ENCODE results near the gene KLHL2. TPM values are rescaled to one million over a fixed set of nuclear protein-coding genes. Genes with fewer than 3 reads are reported as not detected.

The KLHL2 gene
- total and polyA plus RNA-seq, 9 of the 15 experiments (the other 6 are each of a cell fraction or from before 2014, with no cell fraction given), result 2.5 to 11.3 (median 6.1) TPM

DNA sequence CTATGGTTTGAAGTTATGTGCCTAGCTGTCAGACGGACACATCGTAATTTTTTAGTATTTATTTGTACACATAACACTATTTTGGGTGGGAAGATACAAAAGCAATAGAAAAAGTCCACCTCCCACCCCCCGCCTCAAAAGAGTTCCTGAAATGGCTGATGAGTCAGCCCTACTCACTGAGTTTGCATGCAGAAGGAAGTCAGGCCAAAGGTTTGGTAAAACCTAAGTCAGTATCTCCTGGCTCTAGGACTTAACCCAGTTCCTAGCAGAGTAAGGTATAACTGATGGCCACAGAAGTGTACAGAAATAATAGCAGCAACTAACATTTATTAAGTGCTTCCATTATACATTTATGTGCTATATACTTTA is 2.9 kb upstream of the KLHL2 start (continued):
- TF ChIP-seq FOXJ2 (tag; IDR thresholded peaks at IDR 0.05) (no peak), JUND (IDR thresholded peaks at IDR 0.05; ENCODE audit: borderline replicate concordance, low read depth, low read length) (no peak), JUND (tag; IDR thresholded peaks at IDR 0.05; ENCODE audit: borderline replicate concordance, low read depth, low read length) (peak; percentile 20; the same call in 1 of the 3 replicates), NFE2 (IDR thresholded peaks at IDR 0.05; ENCODE audit: low read depth) (0 out of 2 replicates have a peak, but pooled peaks have one; percentile 4), MTA1 (IDR thresholded peaks at IDR 0.05; ENCODE audit: borderline replicate concordance) (no peak), JUN (IDR thresholded peaks at IDR 0.05; ENCODE audit: borderline replicate concordance, low read depth, low read length) (0 out of 2 replicates have a peak, but pooled peaks have one; percentile 31), JUN (CRISPR knock-in tag; IDR thresholded peaks at IDR 0.05; ENCODE audit: borderline replicate concordance) (no peak), FOSL1 (tag; conservative IDR thresholded peaks at IDR 0.05) (peak; percentile 52; the same call in 1 of the 2 replicates), ZNF444 (CRISPR knock-in tag; IDR thresholded peaks at IDR 0.05) (no peak)
- TF ChIP-seq, protein P1, sequence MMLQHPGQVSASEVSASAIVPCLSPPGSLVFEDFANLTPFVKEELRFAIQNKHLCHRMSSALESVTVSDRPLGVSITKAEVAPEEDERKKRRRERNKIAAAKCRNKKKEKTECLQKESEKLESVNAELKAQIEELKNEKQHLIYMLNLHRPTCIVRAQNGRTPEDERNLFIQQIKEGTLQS (IDR thresholded peaks at IDR 0.05), result peak; percentile 64
- TF ChIP-seq, protein P1 (CRISPR knock-in tag; conservative IDR thresholded peaks at IDR 0.05), result no peak

DNA sequence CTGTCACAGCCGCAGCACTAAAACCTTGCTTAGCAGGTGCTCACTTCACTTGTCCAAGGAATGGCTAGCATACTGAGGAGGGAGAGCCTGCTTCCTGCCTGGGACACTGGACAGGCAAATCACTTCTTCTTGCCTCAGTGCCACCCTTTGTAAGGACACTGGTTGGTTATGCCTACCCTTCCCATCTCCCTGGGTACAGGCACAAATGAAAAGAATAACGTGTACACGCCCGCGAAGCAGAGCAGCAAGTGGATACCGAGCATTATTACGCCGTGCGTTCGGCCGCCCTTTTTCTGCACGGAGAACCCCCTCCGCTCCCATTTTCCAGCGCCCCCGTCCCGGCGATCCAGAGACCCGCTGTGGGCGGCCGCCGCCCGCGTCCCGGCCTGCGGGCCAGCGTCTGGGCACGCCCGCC is 338 bp upstream of the KLHL2 start:
- ChIA-PET POLR2A (no interaction called here), CTCF (ENCODE audit: low intra/inter-chr PET ratio) (no interaction called here)
- ATAC-seq (peak; percentile 18), FAIRE-seq (no peak), DNase-seq (ENCODE audit: extremely low read depth in 1 of 4, low spot score in 3 of 4) (peak in 2 of 4 experiments; percentile 19 to 20)
- Histone ChIP-seq H3K79me2 (ENCODE audit: control insufficient read depth, insufficient read depth, low read length) (peaks cover 17% of the 10 kb centered on the region; the same call in 2 of the 3 replicates), H3K27ac (ENCODE audit: extremely low read depth, low read depth, low read length) (peak overlapping the region; percentile 32; the same call in 1 of the 3 replicates), H4K20me1 (replicated peaks; ENCODE audit: control insufficient read depth, insufficient read depth, low read length) (0 out of 2 replicates have a peak, but pooled peaks cover 4% of the 10 kb centered on the region), H3K4me2 (ENCODE audit: insufficient read depth, low read length) (peak overlapping the region; percentile 100), H3K36me3 (ENCODE audit: control insufficient read depth, insufficient read depth, low read length) (no peaks in the 10 kb centered on the region), H3K4me3 (peak overlapping the region; percentile 73), H3K4me1 (replicated peaks in 1 of 2; ENCODE audit: control insufficient read depth in 2 of 2, insufficient read depth in 2 of 2, low read length in 2 of 2) (peaks cover 17 to 19% of the 10 kb centered on the region in 2 experiments), H3K9ac (ENCODE audit: insufficient read depth in 1 of 2, low read depth in 2 of 2, low read length in 2 of 2) (peak overlapping the region; percentile 61 to 94), H3K9me1 (ENCODE audit: control insufficient read depth, insufficient read depth, low read length) (no peaks in the 10 kb centered on the region), H2AFZ (ENCODE audit: low read depth, low read length) (peak overlapping the region; percentile 99), H3K9me3 (replicated peaks; ENCODE audit: control insufficient read depth, insufficient read depth, low read depth, low read length) (no peaks in the 10 kb centered on the region), H3K27me3 (ENCODE audit: control insufficient read depth in 2 of 2, insufficient read depth in 2 of 2, low read length in 2 of 2) (peaks cover 0 to 14% of the 10 kb centered on the region in 2 experiments; a peak in 4 of 5 replicates)
- in situ Hi-C loops (cut with MboI) (loop anchor here (5.0 kb wide), 1 partner anchor 120 kb away; the partner anchor contains the start of gene MSMO1), intact Hi-C loops (cut with micrococcal nuclease) (loop anchor here (10.0 kb wide), 1 partner anchor 258 kb away; no protein-coding TSS in a partner anchor)
- WGBS (ENCODE audit: insufficient coverage, low coverage, missing lambda C conversion rate), result 1% methylated on average over 17 of the region's 28 CpGs
- BruUV-seq (replicated peaks), result no TSS peak
- TF ChIP-seq, protein P2, sequence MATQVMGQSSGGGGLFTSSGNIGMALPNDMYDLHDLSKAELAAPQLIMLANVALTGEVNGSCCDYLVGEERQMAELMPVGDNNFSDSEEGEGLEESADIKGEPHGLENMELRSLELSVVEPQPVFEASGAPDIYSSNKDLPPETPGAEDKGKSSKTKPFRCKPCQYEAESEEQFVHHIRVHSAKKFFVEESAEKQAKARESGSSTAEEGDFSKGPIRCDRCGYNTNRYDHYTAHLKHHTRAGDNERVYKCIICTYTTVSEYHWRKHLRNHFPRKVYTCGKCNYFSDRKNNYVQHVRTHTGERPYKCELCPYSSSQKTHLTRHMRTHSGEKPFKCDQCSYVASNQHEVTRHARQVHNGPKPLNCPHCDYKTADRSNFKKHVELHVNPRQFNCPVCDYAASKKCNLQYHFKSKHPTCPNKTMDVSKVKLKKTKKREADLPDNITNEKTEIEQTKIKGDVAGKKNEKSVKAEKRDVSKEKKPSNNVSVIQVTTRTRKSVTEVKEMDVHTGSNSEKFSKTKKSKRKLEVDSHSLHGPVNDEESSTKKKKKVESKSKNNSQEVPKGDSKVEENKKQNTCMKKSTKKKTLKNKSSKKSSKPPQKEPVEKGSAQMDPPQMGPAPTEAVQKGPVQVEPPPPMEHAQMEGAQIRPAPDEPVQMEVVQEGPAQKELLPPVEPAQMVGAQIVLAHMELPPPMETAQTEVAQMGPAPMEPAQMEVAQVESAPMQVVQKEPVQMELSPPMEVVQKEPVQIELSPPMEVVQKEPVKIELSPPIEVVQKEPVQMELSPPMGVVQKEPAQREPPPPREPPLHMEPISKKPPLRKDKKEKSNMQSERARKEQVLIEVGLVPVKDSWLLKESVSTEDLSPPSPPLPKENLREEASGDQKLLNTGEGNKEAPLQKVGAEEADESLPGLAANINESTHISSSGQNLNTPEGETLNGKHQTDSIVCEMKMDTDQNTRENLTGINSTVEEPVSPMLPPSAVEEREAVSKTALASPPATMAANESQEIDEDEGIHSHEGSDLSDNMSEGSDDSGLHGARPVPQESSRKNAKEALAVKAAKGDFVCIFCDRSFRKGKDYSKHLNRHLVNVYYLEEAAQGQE (IDR thresholded peaks at IDR 0.05; ENCODE audit: borderline replicate concordance), result no peak
- TF ChIP-seq, protein P2 (CRISPR knock-in tag; IDR thresholded peaks at IDR 0.05; ENCODE audit: low read depth), result no peak
- no peak for TF ChIP-seq HDAC6 (IDR thresholded peaks at IDR 0.05; ENCODE audit: low read depth, low read length)
